GM12864 (cell line): ENCODE results near the gene EEF1A2.

Experiments
- DNase-seq: peaks from one replicate; pipeline ENCODE4 v3.0.0-alpha.2; 2011; ENCODE audit warnings: low read depth
- H3K4me3 ChIP-seq: 2 replicates; pipeline ENCODE4 v1.5.1; 2011; ENCODE audit warnings: mild to moderate bottlenecking, low read depth, low read length, control low read depth
- TF ChIP-seq, protein P1 (sequence below): IDR thresholded peaks from 2 replicates; pipeline ENCODE4 v1.5.1; 2011; ENCODE audit warnings: low read depth, mild to moderate bottlenecking, moderate library complexity, low read length, control low read depth, inconsistent platforms; ENCODE audit errors: missing control alignments

EEF1A2 gene

DNA sequence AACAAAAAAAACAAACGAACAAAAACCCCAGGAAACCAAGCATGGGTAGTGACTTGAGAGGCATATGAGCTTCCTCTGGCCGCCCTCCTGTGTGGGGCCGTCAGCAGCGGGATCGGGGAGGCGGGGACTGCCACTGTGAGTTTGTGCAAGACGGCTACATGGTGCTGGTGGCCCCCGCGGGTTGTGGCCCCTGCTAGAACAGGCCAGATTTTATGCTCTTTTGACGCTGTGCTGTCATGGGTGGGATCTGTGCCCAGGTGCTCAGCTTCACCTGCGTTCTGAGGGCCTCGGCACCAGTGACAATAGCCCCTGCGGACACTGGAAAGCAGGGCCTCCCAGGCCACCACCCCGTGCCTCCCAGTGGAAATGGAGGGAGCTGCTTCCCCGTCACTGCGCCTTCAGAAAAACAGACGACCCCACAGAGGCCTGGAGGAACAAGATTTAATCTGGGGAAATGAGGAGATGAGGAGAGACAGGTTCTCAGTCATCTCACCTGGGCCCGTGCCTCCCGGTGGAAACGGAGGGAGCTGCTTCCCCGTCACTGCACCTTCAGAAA, 21.7 kb downstream of the EEF1A2 start:
- H3K4me3 ChIP-seq: no peak overlapping the region
- TF ChIP-seq, protein P1, sequence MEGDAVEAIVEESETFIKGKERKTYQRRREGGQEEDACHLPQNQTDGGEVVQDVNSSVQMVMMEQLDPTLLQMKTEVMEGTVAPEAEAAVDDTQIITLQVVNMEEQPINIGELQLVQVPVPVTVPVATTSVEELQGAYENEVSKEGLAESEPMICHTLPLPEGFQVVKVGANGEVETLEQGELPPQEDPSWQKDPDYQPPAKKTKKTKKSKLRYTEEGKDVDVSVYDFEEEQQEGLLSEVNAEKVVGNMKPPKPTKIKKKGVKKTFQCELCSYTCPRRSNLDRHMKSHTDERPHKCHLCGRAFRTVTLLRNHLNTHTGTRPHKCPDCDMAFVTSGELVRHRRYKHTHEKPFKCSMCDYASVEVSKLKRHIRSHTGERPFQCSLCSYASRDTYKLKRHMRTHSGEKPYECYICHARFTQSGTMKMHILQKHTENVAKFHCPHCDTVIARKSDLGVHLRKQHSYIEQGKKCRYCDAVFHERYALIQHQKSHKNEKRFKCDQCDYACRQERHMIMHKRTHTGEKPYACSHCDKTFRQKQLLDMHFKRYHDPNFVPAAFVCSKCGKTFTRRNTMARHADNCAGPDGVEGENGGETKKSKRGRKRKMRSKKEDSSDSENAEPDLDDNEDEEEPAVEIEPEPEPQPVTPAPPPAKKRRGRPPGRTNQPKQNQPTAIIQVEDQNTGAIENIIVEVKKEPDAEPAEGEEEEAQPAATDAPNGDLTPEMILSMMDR: no peak
- DNase-seq: no peak

DNA sequence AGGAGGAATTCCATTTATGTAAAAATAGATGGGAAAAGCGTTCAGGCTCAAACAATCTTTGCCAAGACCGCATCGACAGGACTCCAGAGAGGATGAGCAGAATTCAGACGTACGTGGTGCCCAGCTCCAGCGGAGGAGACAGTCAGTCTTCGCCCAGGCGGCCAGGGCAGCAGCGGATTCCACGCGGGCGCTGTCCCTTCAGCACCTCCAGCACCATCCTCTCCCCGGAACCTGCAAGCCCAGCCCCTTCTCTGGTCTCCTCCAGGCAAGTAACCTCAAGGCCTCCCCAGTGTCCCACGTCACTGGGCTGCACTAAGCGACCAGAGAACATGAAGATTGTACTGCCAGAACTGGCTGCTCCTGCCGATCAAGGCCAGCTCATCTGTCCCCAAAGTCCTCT, 23.7 kb downstream of the EEF1A2 start:
- no peak for DNase-seq
- no peak overlapping the region for H3K4me3 ChIP-seq
- TF ChIP-seq, protein P1: no peak

GRCh38 chr20:63473555-63474449, 25.1 kb downstream of the EEF1A2 start:
- no peak overlapping the region for H3K4me3 ChIP-seq
- TF ChIP-seq, protein P1: no peak
- no peak for DNase-seq

DNA sequence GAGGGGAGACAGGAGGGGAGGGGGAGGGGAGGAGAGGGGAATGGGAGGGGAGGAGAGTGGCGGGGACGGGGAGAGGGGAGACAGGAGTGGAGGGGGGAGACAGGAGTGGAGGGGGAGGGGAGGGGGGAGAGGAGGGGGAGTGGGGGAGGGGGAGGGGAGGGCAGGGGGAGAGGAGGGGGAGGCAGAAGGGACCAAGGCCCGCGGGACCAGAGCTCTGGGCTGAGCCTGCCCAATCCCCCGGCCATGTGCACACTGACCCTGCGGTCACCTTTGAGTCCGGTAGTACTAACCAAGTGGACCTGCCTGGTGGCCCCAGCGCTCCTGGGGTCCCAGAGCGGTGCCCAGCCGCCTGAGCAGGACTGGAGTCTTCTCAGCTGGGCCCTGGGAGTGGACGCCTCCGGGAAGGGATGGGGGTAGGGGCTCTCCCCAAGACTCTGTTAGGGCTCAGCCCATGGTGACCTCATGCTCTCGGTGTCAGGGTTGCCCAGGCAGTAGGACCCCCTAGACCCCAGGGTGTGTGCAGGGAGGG, 26.0 kb downstream of the EEF1A2 start:
- H3K4me3 ChIP-seq: no peak overlapping the region
- no peak for DNase-seq
- TF ChIP-seq, protein P1: no peak

DNA sequence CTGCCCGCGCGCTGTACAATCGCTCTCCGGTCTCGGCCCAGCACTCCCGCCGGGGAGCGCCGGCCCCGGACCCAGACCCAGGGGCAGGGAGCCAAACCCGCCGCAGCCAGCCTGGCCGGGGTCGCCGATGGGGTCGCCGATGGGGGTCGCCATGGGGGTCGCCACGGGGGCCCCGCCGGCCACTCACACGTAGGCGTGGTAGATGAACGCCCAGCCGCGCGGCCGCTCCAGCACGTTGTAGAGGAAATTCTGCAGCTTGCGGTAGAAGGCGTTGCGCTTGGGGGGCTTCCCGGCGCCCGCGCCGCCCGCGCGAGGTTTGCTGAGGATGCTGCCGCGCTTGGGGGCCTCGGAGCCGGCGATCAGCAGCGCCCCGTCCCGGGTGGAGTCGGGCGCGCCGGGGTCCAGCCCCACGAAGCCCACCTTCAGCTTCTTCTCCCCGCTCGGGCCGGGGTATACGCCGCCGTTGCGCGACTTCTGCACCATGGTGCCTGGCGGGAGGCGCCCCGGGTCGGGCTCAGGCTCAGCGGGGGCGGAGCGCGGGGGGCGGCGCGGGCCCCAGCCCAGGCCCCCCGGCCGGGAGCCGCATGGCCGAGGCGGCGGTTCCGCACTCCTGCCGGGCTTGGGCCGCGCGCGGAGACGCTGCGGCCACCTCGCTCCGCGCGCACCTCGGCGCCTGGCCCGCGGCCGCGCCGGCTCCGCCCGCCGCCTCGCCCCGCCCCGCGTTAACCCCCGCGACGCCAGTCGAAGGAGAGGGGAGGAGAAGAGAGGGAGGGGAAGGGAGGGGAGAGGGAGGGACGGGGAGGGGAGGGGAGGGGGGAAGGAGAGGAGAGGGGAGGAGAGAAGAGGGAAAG, 26.7 kb downstream of the EEF1A2 start, which contains the start of gene KCNQ2:
Gene KCNQ2, minus strand, starts transcription at position 675 of the 851 bp plus-strand sequence. Its CDS starts 192 bp downstream, at position 483.
- no peak within 1 kb of the TSS for H3K4me3 ChIP-seq
- TF ChIP-seq, protein P1: no peak
- no peak for DNase-seq

GRCh38 chr20:63471717-63471980, 27.2 kb downstream of the EEF1A2 start:
- DNase-seq: no peak
- TF ChIP-seq, protein P1: no peak
- H3K4me3 ChIP-seq: no peak overlapping the region
